ENCODE measurements around the gene TAF3. TPM values are rescaled to one million over a fixed set of nuclear protein-coding genes. Genes with fewer than 3 reads are reported as not detected.

TAF3 gene
- total RNA-seq, 1 donor from 2014 or later: 4.8 TPM

DNA sequence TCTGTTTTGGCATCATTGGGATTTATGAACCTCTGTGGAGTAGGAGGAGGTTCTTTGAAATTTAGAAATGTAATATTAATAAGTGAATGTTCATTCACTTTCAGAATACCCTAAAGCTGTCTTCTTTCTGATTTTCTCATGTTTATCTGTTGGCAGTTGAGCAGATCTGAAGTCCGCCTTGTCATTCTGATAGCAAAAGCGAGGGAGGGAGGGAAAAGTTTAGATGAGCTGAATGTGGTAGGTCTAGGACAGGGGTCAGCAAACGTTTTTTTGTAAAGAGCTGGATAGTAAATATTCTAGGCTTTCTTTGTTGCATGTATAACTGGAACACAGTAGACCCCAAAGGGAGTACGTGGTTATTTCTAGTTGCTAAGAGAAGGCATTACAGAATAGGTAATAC is 141.8 kb downstream of the TAF3 start:
- no peak for DNase-seq (ENCODE audit: low read depth)
- H3K4me3 ChIP-seq (ENCODE audit: low read depth, low read length): no peak overlapping the region
- no peak for TF ChIP-seq CTCF (conservative IDR thresholded peaks at IDR 0.05; ENCODE audit: low read depth, low read length)

- DNase-seq (ENCODE audit: low read depth): no peak
- H3K4me3 ChIP-seq (ENCODE audit: low read depth, low read length): no peak overlapping the region
- no peak for TF ChIP-seq CTCF (conservative IDR thresholded peaks at IDR 0.05; ENCODE audit: low read depth, low read length)
These were observed 144.3 kb downstream of the TAF3 start for GRCh38 chr10:7962592-7962991.

DNA sequence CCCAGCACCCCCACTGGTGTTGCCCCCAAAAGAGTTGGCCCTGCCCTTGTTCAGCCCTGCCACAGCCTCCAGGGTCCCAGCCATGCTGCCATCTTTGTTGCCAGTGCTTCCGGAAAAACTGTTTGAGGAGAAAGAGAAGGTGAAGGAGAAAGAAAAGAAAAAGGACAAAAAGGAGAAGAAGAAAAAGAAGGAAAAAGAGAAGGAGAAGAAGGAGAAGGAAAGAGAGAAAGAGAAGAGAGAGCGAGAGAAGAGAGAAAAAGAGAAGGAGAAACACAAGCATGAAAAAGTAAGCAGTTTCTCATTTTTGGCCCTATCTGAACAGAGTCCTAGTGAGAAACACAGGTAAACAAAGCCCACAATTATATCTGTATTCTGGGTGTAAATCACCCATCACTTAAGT is 147.2 kb downstream of the TAF3 start:
- no peak for DNase-seq (ENCODE audit: low read depth)
- H3K4me3 ChIP-seq (ENCODE audit: low read depth, low read length): no peak overlapping the region
- no peak for TF ChIP-seq CTCF (conservative IDR thresholded peaks at IDR 0.05; ENCODE audit: low read depth, low read length)

- DNase-seq (ENCODE audit: low read depth): no peak
- TF ChIP-seq CTCF (conservative IDR thresholded peaks at IDR 0.05; ENCODE audit: low read depth, low read length): no peak
- H3K4me3 ChIP-seq (ENCODE audit: low read depth, low read length): no peak overlapping the region
These were observed 148.7 kb downstream of the TAF3 start for GRCh38 chr10:7967035-7967434.

DNA sequence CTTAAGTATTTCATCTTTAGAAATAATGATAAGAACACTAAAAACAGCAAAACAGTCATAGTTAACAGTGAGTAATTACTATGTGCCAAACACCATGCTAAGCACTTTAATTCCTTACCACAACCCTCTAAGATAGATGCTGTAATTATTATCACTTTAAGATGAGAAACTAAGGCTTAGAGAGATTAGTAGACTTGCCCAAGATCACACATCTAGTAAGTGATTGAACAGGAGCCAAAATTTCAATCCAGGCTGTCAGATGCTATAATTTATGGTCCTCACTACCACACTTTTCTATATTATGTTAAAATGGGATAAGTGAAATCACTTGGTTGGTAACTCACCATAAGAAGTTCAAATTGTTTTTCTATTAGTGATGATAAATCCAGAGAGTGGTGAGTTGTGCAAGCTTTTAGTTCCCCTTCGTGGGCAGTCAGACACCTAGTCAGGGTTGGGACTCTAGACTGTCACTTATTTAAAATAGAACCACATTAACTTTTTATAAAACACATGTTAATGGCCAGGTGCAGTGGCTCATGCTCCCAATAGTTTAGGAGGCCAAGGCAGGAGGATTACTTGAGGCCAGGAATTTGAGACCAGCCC is 150.3 kb downstream of the TAF3 start:
- TF ChIP-seq CTCF (conservative IDR thresholded peaks at IDR 0.05; ENCODE audit: low read depth, low read length): no peak
- H3K4me3 ChIP-seq (ENCODE audit: low read depth, low read length): no peak overlapping the region
- DNase-seq (ENCODE audit: low read depth): no peak

DNA sequence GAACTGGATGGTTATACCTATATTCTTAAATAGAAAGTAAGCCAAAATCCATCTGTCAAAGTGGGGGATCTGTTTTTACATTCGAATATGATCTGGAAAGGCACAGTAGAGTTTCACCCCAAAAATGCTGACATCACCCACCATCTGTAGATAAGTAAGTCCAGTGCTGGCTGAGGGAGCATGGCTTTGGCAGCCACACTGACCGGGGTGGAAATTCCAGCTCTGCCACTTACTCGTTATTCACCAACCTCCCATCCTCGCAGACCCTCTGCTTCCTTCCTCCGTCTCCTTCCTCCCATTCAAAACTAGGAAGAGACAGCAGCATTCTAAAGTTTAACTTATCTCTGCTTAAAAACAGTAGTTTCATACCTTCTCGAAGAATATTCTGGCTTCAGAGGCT is 151.3 kb downstream of the TAF3 start:
- no peak for TF ChIP-seq CTCF (conservative IDR thresholded peaks at IDR 0.05; ENCODE audit: low read depth, low read length)
- DNase-seq (ENCODE audit: low read depth): no peak
- H3K4me3 ChIP-seq (ENCODE audit: low read depth, low read length): no peak overlapping the region

- DNase-seq (ENCODE audit: low read depth): no peak
- no peak overlapping the region for H3K4me3 ChIP-seq (ENCODE audit: low read depth, low read length)
- TF ChIP-seq CTCF (conservative IDR thresholded peaks at IDR 0.05; ENCODE audit: low read depth, low read length): no peak
These were observed 153.6 kb downstream of the TAF3 start for GRCh38 chr10:7971949-7972348.

Data from epithelial cell of proximal tubule (primary cell).